ENCODE data around the gene CDIP1.

DNA sequence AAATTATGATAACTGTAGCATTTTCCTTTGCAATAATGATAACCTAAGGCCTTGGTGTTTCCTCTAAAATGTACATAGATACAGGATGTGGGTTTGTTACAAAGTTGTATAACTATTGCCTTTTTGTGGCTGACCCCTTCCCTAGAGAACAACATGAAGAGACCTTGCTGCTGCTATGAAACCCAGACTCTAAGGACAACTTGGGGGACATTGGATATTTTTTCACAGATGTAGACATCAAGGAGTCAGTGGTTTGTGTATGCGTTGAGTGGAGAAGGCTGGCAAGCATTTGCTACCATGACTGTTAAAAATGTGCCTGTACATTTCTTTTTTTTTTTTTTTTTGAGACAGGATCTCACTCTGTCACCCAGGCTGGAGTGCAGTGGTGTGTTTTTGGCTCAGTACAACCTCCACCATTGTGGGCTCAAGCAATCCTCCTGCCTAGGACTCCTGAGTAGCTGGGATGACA, 50.0 kb downstream of the CDIP1 start:
- TF ChIP-seq RBM15 (IDR thresholded peaks at IDR 0.05; ENCODE audit: insufficient read depth, low read length) (no peak), ZC3H11A (IDR thresholded peaks at IDR 0.05; ENCODE audit: low read depth, low read length) (no peak), KHSRP (IDR thresholded peaks at IDR 0.05) (no peak), FOXA1 (IDR thresholded peaks at IDR 0.05; ENCODE audit: borderline replicate concordance) (no peak), COPS2 (conservative IDR thresholded peaks at IDR 0.05) (no peak), SETDB1 (IDR thresholded peaks at IDR 0.05; ENCODE audit: low read length) (no peak), POLR2A (conservative IDR thresholded peaks at IDR 0.05) (no peak), ZNF232 (CRISPR knock-in tag; IDR thresholded peaks at IDR 0.05) (no peak)
